HepG2 (cell line): ENCODE data around the gene CTSW. TPM values are rescaled to one million over a fixed set of nuclear protein-coding genes. Genes with fewer than 3 reads are reported as not detected.

ENCODE experiments used
- HOXD1 ChIP-seq: sonication (generic); formaldehyde crosslinking; IDR thresholded peaks from 2 replicates; pipeline ENCODE4 v1.5.0; 2020; ENCODE audit warnings: missing genetic modification reagents
- SMC3 ChIP-seq: IDR thresholded peaks from 2 replicates; pipeline ENCODE4 v1.6.1; 2011; ENCODE audit warnings: low read length, improper control_type of control experiment
- SMYD3 ChIP-seq: sonication (generic); formaldehyde crosslinking; IDR thresholded peaks from 2 replicates; pipeline ENCODE4 v1.8.1; 2023; ENCODE audit warnings: mild to moderate bottlenecking, missing genetic modification reagents
- SRSF1 ChIP-seq: fragments of 200-400 bp; formaldehyde crosslinking; optimal IDR thresholded peaks from 2 replicates; pipeline ENCODE3; 2017; ENCODE audit warnings: mild to moderate bottlenecking, low read depth, low read length, moderate library complexity
- ZNF101 ChIP-seq: sonication (generic); formaldehyde crosslinking; IDR thresholded peaks from 2 replicates; pipeline ENCODE4 v1.4.0; 2020; ENCODE audit warnings: mild to moderate bottlenecking, low read depth, missing genetic modification reagents, borderline replicate concordance
- ZNF335 ChIP-seq: sonication (generic); formaldehyde crosslinking; IDR thresholded peaks from 2 replicates; pipeline ENCODE4 v1.4.0; 2020; ENCODE audit warnings: missing genetic modification reagents
- ZNF572 ChIP-seq: sonication (generic); formaldehyde crosslinking; IDR thresholded peaks from 2 replicates; pipeline ENCODE4 v1.5.1; 2020; ENCODE audit warnings: mild to moderate bottlenecking, missing genetic modification reagents
- polyA plus RNA-seq, 8 experiments: library from polyadenylated mRNA; depleted of rRNA in 3 of 8; stranded (reverse) in 7 of 8; unstranded in 1 of 8; fragments of >200 nt; fragmentation: Illumina TruSeq in 4 of 8; extraction: Trizol in 4 of 8; gene quantifications; 2 replicates each; pipeline versions ENCODE4 v1.2.1 to v1.2.3, GENCODE V29; 2011 to 2016; ENCODE audit warnings: low read depth in 4 of 8, missing spikeins in 1 of 8, mixed read lengths in 1 of 8; ENCODE audit not compliant: insufficient read depth in 1 of 8
- total RNA-seq, 5 experiments: library from RNA; depleted of rRNA; stranded (reverse); fragments of >200 nt; fragmentation: Illumina TruSeq; extraction: Trizol; gene quantifications; 2 replicates each; pipeline ENCODE4 v1.2.3, GENCODE V29; 2016; ENCODE audit warnings: low read depth in 1 of 5
- TF ChIP-seq, protein P1 (sequence below): sonication (generic); formaldehyde crosslinking; IDR thresholded peaks from 2 replicates; pipeline ENCODE4 v1.4.0; 2020; ENCODE audit warnings: mild to moderate bottlenecking, missing genetic modification reagents
- TF ChIP-seq, protein P2 (sequence below): IDR thresholded peaks from 2 replicates; pipeline ENCODE4 v1.6.1; 2016; ENCODE audit warnings: missing genetic modification reagents, missing compliant biosample characterization
- TF ChIP-seq, protein P3 (sequence below), 2 experiments: fragments of 450-650 bp in 1 of 2; sonication (generic) in 1 of 2; formaldehyde crosslinking in 1 of 2; IDR thresholded peaks; 2 replicates each; pipeline versions ENCODE4 v1.6.1 to v1.8.0; 2016 to 2022; ENCODE audit warnings: antibody characterized with exemption in 1 of 2, mild to moderate bottlenecking in 1 of 2, missing genetic modification reagents in 1 of 2

CTSW gene
- total and polyA plus RNA-seq, 2 of the 13 experiments (the other 11 are each of a cell fraction or from before 2014, with no cell fraction given), result 0.09 TPM; not detected in 1

DNA sequence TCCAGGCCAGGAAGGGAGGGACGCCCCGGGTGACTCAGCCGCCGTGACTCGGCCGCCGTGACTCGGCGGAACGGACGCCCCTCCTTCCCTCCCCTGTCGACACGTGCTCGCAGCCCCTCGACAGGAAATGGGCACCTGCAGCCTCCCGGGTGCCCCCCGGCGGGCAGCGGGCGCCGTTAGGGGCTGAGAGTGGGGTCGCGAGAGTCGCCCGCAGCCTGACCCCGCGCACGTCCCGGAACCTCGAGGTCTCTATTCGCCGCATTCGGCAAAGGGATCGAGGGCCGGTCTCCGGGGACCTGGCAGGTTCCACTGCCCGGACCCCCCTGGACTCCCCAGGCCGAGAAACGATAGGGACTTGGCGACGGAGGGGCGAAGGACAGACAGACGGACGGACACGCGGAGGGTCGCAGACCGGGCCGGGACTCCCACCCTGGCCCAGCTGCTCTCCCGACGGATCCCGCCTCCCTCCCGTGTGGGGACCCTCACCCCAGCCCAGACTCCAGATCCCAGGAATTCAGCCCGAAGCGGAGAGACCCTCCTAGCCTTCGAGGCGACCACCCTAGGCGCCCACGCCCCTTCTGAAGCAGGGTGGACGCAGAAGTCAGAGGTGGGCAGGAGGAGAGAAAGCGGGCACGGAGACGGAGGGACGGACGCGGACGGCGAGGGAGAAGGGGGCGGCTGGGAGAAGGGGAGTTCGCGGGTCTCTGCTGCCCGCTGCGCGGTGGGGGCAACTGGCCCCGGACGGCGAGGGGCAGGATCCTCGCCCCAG is 19.9 kb downstream of the CTSW start (continued):
- TF ChIP-seq, protein P1, sequence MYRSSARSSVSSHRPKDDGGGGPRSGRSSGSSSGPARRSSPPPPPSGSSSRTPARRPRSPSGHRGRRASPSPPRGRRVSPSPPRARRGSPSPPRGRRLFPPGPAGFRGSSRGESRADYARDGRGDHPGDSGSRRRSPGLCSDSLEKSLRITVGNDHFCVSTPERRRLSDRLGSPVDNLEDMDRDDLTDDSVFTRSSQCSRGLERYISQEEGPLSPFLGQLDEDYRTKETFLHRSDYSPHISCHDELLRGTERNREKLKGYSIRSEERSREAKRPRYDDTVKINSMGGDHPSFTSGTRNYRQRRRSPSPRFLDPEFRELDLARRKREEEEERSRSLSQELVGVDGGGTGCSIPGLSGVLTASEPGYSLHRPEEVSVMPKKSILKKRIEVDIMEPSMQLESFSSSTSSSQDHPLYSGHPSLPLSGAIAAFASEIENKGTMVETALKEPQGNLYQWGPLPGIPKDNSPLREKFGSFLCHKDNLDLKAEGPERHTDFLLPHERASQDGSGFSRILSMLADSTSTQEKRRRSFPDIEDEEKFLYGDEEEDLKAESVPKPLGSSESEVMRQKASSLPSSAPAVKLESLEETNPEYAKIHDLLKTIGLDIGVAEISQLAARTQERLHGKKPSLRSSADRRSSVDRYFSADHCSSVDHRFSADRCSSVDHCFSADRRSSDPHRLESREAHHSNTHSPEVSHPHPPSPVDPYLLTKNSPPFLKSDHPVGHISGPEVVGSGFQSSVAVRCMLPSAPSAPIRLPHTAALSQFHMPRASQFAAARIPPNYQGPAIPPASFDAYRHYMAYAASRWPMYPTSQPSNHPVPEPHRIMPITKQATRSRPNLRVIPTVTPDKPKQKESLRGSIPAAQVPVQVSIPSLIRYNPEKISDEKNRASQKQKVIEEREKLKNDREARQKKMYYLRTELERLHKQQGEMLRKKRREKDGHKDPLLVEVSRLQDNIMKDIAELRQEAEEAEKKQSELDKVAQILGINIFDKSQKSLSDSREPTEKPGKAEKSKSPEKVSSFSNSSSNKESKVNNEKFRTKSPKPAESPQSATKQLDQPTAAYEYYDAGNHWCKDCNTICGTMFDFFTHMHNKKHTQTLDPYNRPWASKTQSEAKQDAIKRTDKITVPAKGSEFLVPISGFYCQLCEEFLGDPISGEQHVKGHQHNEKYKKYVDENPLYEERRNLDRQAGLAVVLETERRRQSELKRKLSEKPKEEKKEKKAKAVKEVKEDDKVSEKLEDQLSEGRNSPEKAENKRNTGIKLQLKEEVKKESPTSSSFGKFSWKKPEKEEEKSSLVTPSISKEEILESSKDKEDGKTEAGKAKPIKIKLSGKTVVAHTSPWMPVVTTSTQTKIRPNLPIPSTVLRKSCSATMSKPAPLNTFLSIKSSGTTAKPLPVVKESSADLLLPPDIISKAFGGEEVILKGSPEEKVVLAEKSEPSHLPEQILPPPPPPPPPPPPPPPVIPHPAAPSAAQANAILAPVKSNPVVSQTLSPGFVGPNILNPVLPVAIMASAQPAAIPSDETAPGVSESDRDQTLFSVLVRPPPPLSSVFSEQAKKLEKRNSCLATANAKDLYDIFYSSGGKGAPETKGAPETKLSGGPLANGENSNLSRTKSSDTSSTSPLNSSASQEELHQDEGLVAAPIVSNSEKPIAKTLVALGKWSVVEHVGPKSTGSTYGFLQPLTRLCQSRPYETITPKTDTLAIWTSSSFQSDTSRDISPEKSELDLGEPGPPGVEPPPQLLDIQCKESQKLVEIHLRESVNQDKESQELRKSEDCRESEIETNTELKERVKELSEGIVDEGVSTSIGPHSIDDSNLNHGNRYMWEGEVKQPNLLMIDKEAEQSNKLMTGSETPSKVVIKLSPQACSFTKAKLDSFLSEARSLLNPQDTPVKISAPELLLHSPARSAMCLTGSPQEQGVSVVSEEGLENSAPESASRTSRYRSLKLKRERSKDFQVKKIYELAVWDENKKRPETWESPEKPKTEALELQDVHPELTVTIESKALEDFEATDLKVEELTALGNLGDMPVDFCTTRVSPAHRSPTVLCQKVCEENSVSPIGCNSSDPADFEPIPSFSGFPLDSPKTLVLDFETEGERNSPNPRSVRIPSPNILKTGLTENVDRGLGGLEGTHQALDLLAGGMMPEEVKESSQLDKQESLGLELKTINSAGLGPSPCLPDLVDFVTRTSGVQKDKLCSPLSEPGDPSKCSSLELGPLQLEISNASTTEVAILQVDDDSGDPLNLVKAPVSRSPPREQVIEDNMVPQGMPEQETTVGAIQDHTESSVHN (CRISPR knock-in tag), result no peak
- TF ChIP-seq ZNF101 (CRISPR knock-in tag) (no peak), ZNF572 (no peak), ZNF335 (CRISPR knock-in tag) (no peak), SRSF1 (peak; percentile 58), SMC3 (no peak), SMYD3 (CRISPR knock-in tag) (0 out of 2 replicates have a peak, but pooled peaks have one; percentile 34), HOXD1 (CRISPR knock-in tag) (no peak)
- TF ChIP-seq, protein P2, sequence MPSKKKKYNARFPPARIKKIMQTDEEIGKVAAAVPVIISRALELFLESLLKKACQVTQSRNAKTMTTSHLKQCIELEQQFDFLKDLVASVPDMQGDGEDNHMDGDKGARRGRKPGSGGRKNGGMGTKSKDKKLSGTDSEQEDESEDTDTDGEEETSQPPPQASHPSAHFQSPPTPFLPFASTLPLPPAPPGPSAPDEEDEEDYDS, result no peak
- TF ChIP-seq, protein P3, sequence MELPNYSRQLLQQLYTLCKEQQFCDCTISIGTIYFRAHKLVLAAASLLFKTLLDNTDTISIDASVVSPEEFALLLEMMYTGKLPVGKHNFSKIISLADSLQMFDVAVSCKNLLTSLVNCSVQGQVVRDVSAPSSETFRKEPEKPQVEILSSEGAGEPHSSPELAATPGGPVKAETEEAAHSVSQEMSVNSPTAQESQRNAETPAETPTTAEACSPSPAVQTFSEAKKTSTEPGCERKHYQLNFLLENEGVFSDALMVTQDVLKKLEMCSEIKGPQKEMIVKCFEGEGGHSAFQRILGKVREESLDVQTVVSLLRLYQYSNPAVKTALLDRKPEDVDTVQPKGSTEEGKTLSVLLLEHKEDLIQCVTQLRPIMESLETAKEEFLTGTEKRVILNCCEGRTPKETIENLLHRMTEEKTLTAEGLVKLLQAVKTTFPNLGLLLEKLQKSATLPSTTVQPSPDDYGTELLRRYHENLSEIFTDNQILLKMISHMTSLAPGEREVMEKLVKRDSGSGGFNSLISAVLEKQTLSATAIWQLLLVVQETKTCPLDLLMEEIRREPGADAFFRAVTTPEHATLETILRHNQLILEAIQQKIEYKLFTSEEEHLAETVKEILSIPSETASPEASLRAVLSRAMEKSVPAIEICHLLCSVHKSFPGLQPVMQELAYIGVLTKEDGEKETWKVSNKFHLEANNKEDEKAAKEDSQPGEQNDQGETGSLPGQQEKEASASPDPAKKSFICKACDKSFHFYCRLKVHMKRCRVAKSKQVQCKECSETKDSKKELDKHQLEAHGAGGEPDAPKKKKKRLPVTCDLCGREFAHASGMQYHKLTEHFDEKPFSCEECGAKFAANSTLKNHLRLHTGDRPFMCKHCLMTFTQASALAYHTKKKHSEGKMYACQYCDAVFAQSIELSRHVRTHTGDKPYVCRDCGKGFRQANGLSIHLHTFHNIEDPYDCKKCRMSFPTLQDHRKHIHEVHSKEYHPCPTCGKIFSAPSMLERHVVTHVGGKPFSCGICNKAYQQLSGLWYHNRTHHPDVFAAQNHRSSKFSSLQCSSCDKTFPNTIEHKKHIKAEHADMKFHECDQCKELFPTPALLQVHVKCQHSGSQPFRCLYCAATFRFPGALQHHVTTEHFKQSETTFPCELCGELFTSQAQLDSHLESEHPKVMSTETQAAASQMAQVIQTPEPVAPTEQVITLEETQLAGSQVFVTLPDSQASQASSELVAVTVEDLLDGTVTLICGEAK (IDR thresholded peaks at IDR 0.05), result no peak
- TF ChIP-seq, protein P3 (CRISPR knock-in tag; IDR thresholded peaks at IDR 0.05), result peak; percentile 76
